ENCODE results near the gene ZNF418.
"Not testable (repeated sequence)": the region's sequence is repeated elsewhere in the genome, so short reads cannot be mapped to it uniquely, and the experiment has no call there.

ZNF418 gene

GRCh38 chr19:57888560-57889231 is 46.5 kb downstream of the ZNF418 start, which contains the start of gene ZNF814:
ZNF814 (minus strand) TSS chr19:57889037; CDS start chr19:57888802, 235 bp downstream.
- DNase-seq = peak; percentile 55

- DNase-seq = no peak
Measured at GRCh38 chr19:57888107-57888559, 47.1 kb downstream of the ZNF418 start.

- peak; percentile 74 for DNase-seq
Measured at GRCh38 chr19:57887195-57887941, 47.8 kb downstream of the ZNF418 start.

GRCh38 chr19:57886046-57886445 is 49.2 kb downstream of the ZNF418 start:
- DNase-seq = peak; percentile 31

GRCh38 chr19:57873883-57874799 is 61.1 kb downstream of the ZNF418 start:
- DNase-seq = not testable (repeated sequence)

- no peak for DNase-seq
Measured at GRCh38 chr19:57872450-57872849, 62.8 kb downstream of the ZNF418 start.

Measured in NCI-H226 (cell line).